ENCODE results near the gene GPT2. TPM values are rescaled to one million over a fixed set of nuclear protein-coding genes. Genes with fewer than 3 reads are reported as not detected.
A peak's percentile ranks its signal among the peaks of the same experiment; 100 is the strongest.

Gene GPT2
- total RNA-seq, 2 donors from 2014 or later: 28.8 to 45.3 TPM

GRCh38 chr16:46889245-46889941 is 5.2 kb downstream of the GPT2 start:
- H3K4me1 ChIP-seq: no peaks in the 10 kb centered on the region

GRCh38 chr16:46889942-46890300 is 5.8 kb downstream of the GPT2 start:
- H3K27ac ChIP-seq: no peak overlapping the region
- no peak overlapping the region for H3K4me3 ChIP-seq
- no peaks in the 10 kb centered on the region for H3K36me3 ChIP-seq
- H3K27me3 ChIP-seq: no peaks in the 10 kb centered on the region
- H3K9me3 ChIP-seq: no peaks in the 10 kb centered on the region
- H3K9ac ChIP-seq (ENCODE audit: low read depth in 2 of 2, low read length in 2 of 2): no peak overlapping the region
- no peak for TF ChIP-seq CTCF (IDR thresholded peaks at IDR 0.05)
- H3K4me1 ChIP-seq: no peaks in the 10 kb centered on the region
- intact Hi-C loops (cut with DNase I): no loop called here
- DNase-seq: no peak

More at GRCh38 chr16:46889245-46889941, 5.2 kb downstream of the GPT2 start:
- no peak for TF ChIP-seq CTCF (IDR thresholded peaks at IDR 0.05)
- Histone ChIP-seq H3K27ac (no peak overlapping the region), H3K9me3 (no peaks in the 10 kb centered on the region), H3K36me3 (no peaks in the 10 kb centered on the region), H3K4me3 (no peak overlapping the region), H3K27me3 (no peaks in the 10 kb centered on the region), H3K9ac (ENCODE audit: low read depth in 2 of 2, low read length in 2 of 2) (no peak overlapping the region)
- intact Hi-C loops (cut with DNase I): no loop called here
- DNase-seq: no peak

GRCh38 chr16:46891910-46892309 is 7.7 kb downstream of the GPT2 start:
- Histone ChIP-seq H3K4me3 (no peak overlapping the region), H3K27ac (no peak overlapping the region), H3K36me3 (no peaks in the 10 kb centered on the region), H3K27me3 (no peaks in the 10 kb centered on the region), H3K9ac (ENCODE audit: low read depth in 2 of 2, low read length in 2 of 2) (no peak overlapping the region), H3K9me3 (no peaks in the 10 kb centered on the region), H3K4me1 (no peaks in the 10 kb centered on the region)
- intact Hi-C loops (cut with DNase I): no loop called here
- no peak for TF ChIP-seq CTCF (IDR thresholded peaks at IDR 0.05)
- no peak for DNase-seq

GRCh38 chr16:46894036-46894672 is 10.0 kb downstream of the GPT2 start:
- H3K9ac ChIP-seq (ENCODE audit: low read depth in 2 of 2, low read length in 2 of 2): peak overlapping the region in 1 of 2 donors; percentile 2
- no peaks in the 10 kb centered on the region for H3K9me3 ChIP-seq
- intact Hi-C loops (cut with DNase I): no loop called here
- TF ChIP-seq CTCF (IDR thresholded peaks at IDR 0.05): no peak
- H3K4me1 ChIP-seq: no peaks in the 10 kb centered on the region
- H3K4me3 ChIP-seq: no peak overlapping the region
- H3K27ac ChIP-seq: no peak overlapping the region
- no peaks in the 10 kb centered on the region for H3K36me3 ChIP-seq
- no peaks in the 10 kb centered on the region for H3K27me3 ChIP-seq
- DNase-seq: no peak

- H3K27ac ChIP-seq: no peak overlapping the region
- no peak for TF ChIP-seq CTCF (IDR thresholded peaks at IDR 0.05)
- no peaks in the 10 kb centered on the region for H3K27me3 ChIP-seq
- no peaks in the 10 kb centered on the region for H3K9me3 ChIP-seq
- H3K4me1 ChIP-seq: no peaks in the 10 kb centered on the region
- no peak for DNase-seq
- no peak overlapping the region for H3K4me3 ChIP-seq
- H3K9ac ChIP-seq (ENCODE audit: low read depth in 2 of 2, low read length in 2 of 2): no peak overlapping the region
- no peaks in the 10 kb centered on the region for H3K36me3 ChIP-seq
- intact Hi-C loops (cut with DNase I): no loop called here
Observed at GRCh38 chr16:46895399-46896313, 11.5 kb downstream of the GPT2 start.
